ENCODE results near the gene FAM83F.
"Not testable (repeated sequence)": the region's sequence is repeated elsewhere in the genome, so short reads cannot be mapped to it uniquely, and the experiment has no call there.

FAM83F gene

GRCh38 chr22:40021401-40022000 lies 26.7 kb downstream of the FAM83F start:
- TF ChIP-seq CTCF (IDR thresholded peaks at IDR 0.05; ENCODE audit: low read depth, low read length): no peak
- DNase-seq (ENCODE audit: extremely low read depth, low read depth): no peak

- TF ChIP-seq CTCF (IDR thresholded peaks at IDR 0.05; ENCODE audit: low read depth, low read length): no peak
Observed at GRCh38 chr22:40022536-40023240, 27.9 kb downstream of the FAM83F start.

GRCh38 chr22:40023341-40023841 lies 28.6 kb downstream of the FAM83F start:
- no peak for DNase-seq (ENCODE audit: extremely low read depth, low read depth)
- no peak for TF ChIP-seq CTCF (IDR thresholded peaks at IDR 0.05; ENCODE audit: low read depth, low read length)

More at GRCh38 chr22:40022536-40023240, 27.9 kb downstream of the FAM83F start:
- DNase-seq (ENCODE audit: extremely low read depth, low read depth): no peak

GRCh38 chr22:40024201-40025061 lies 29.7 kb downstream of the FAM83F start:
- no peak for DNase-seq (ENCODE audit: extremely low read depth, low read depth)
- peak; percentile 92 for TF ChIP-seq CTCF (IDR thresholded peaks at IDR 0.05; ENCODE audit: low read depth, low read length)

- not testable (repeated sequence) for DNase-seq (ENCODE audit: extremely low read depth, low read depth)
Observed at GRCh38 chr22:40025062-40025379, 30.3 kb downstream of the FAM83F start.

GRCh38 chr22:40025856-40026255 lies 31.1 kb downstream of the FAM83F start:
- no peak for DNase-seq (ENCODE audit: extremely low read depth, low read depth)
- no peak for TF ChIP-seq CTCF (IDR thresholded peaks at IDR 0.05; ENCODE audit: low read depth, low read length)

- DNase-seq (ENCODE audit: extremely low read depth, low read depth): no peak
- no peak for TF ChIP-seq CTCF (IDR thresholded peaks at IDR 0.05; ENCODE audit: low read depth, low read length)
Observed at GRCh38 chr22:40026641-40027040, 31.9 kb downstream of the FAM83F start.

Measured in AG09319 (cell line).